HEK293 (cell line): ENCODE data around the gene FADS6.
A peak's percentile ranks its signal among the peaks of the same experiment; 100 is the strongest.

Experiments
- CTCF ChIA-PET: fragments of 350-600 bp; formaldehyde crosslinking; extraction: SDS; loops from one replicate; lab custom pipeline; 2021; ENCODE audit warnings: antibody characterized with exemption; lab: Yijun Ruan, JAX
- POLR2A ChIA-PET: fragments of 300-600 bp; formaldehyde crosslinking; extraction: SDS; loops from one replicate; lab custom pipeline; 2020; ENCODE audit warnings: antibody characterized with exemption, inconsistent platforms; lab: Yijun Ruan, JAX
- H3K27ac ChIP-seq: fragments of 200-500 bp; sonication (Bioruptor generic); 2 replicates; pipeline ENCODE4 v1.5.1; 2014; ENCODE audit warnings: low read depth, low read length, control low read depth, inconsistent platforms; ENCODE audit errors: extremely low read depth
- H3K36me3 ChIP-seq, 2 experiments: fragments of 200-500 bp in 1 of 2; sonication (Bioruptor generic) in 1 of 2; 1 replicate in 1 of 2; 2 replicates in 1 of 2; pipeline ENCODE4 v1.5.1; 2014 to 2017; ENCODE audit warnings: inconsistent platforms in 2 of 2, low read length in 2 of 2; ENCODE audit not compliant: control insufficient read depth in 2 of 2, insufficient read depth in 1 of 2
- H3K4me1 ChIP-seq: fragments of 200-500 bp; sonication (Bioruptor generic); 2 replicates; pipeline ENCODE4 v1.5.1; 2014; ENCODE audit warnings: mild to moderate bottlenecking, low read length, inconsistent platforms; ENCODE audit not compliant: control insufficient read depth, insufficient read depth
- H3K4me3 ChIP-seq: 2 replicates; pipeline ENCODE4 v1.5.1; 2011; ENCODE audit warnings: low read depth, mild to moderate bottlenecking, control low read depth, low read length, moderate library complexity
- H3K9me3 ChIP-seq: fragments of 200-500 bp; sonication (Bioruptor generic); 2 replicates; pipeline ENCODE4 v1.5.1; 2014; ENCODE audit warnings: low read depth, low read length, inconsistent platforms; ENCODE audit not compliant: control insufficient read depth, insufficient read depth
- GLI2 ChIP-seq: fragments of 450-650 bp; formaldehyde crosslinking; IDR thresholded peaks from 2 replicates; pipeline ENCODE4; 2017; ENCODE audit warnings: missing biosample characterization, missing genetic modification characterization, low read depth, borderline replicate concordance
- HOXC10 ChIP-seq: sonication (generic); formaldehyde crosslinking; IDR thresholded peaks from 2 replicates; pipeline ENCODE4 v1.8.1; 2023; ENCODE audit warnings: mild to moderate bottlenecking, missing genetic modification reagents
- SALL2 ChIP-seq: fragments of 450-650 bp; formaldehyde crosslinking; IDR thresholded peaks from 2 replicates; pipeline ENCODE4 v1.5.0; 2017; ENCODE audit warnings: missing biosample characterization, mild to moderate bottlenecking, missing genetic modification characterization, borderline replicate concordance
- ZFHX2 ChIP-seq: fragments of 450-650 bp; formaldehyde crosslinking; conservative IDR thresholded peaks from 2 replicates; pipeline ENCODE4 v1.5.1; 2016; ENCODE audit warnings: missing biosample characterization, missing genetic modification characterization
- ZFP3 ChIP-seq: fragments of 450-650 bp; formaldehyde crosslinking; IDR thresholded peaks from 2 replicates; pipeline ENCODE4 v1.5.1; 2016; ENCODE audit warnings: low read depth, missing biosample characterization, missing genetic modification characterization
- ZNF16 ChIP-seq: fragments of 450-650 bp; formaldehyde crosslinking; IDR thresholded peaks from 2 replicates; pipeline ENCODE4 v1.5.1; 2016; ENCODE audit warnings: low read depth, missing biosample characterization, missing genetic modification characterization
- ZNF2 ChIP-seq: fragments of 450-650 bp; formaldehyde crosslinking; IDR thresholded peaks from 2 replicates; pipeline ENCODE4 v1.5.1; 2016; ENCODE audit warnings: missing biosample characterization, missing genetic modification characterization
- ZNF24 ChIP-seq: fragments of 450-650 bp; formaldehyde crosslinking; IDR thresholded peaks from 2 replicates; pipeline ENCODE4 v1.5.1; 2016; ENCODE audit warnings: missing biosample characterization, missing genetic modification characterization
- ZNF292 ChIP-seq: fragments of 450-650 bp; formaldehyde crosslinking; IDR thresholded peaks from 2 replicates; pipeline ENCODE4 v1.5.1; 2016; ENCODE audit warnings: low read depth, missing biosample characterization, missing genetic modification characterization, borderline replicate concordance
- ZNF335 ChIP-seq: fragments of 450-650 bp; formaldehyde crosslinking; conservative IDR thresholded peaks from 2 replicates; pipeline ENCODE4 v1.5.1; 2016; ENCODE audit warnings: missing biosample characterization, missing genetic modification characterization
- ZNF350 ChIP-seq: fragments of 450-650 bp; formaldehyde crosslinking; IDR thresholded peaks from 2 replicates; pipeline ENCODE4 v1.5.0; 2017; ENCODE audit warnings: missing biosample characterization, mild to moderate bottlenecking, missing genetic modification characterization
- ZNF354C ChIP-seq: fragments of 450-650 bp; formaldehyde crosslinking; IDR thresholded peaks from 2 replicates; pipeline ENCODE4 v1.5.1; 2016; ENCODE audit warnings: missing biosample characterization, missing genetic modification characterization, low read depth, borderline replicate concordance
- ZNF404 ChIP-seq: fragments of 450-650 bp; formaldehyde crosslinking; IDR thresholded peaks from 2 replicates; pipeline ENCODE4 v1.5.1; 2017; ENCODE audit warnings: missing biosample characterization, missing genetic modification characterization
- ZNF433 ChIP-seq: fragments of 450-650 bp; formaldehyde crosslinking; IDR thresholded peaks from 2 replicates; pipeline ENCODE4 v1.5.1; 2016; ENCODE audit warnings: missing biosample characterization, missing genetic modification characterization, low read depth
- ZNF514 ChIP-seq: fragments of 450-650 bp; formaldehyde crosslinking; IDR thresholded peaks from 2 replicates; pipeline ENCODE4 v1.5.1; 2016; ENCODE audit warnings: missing biosample characterization, missing genetic modification characterization
- ZNF626 ChIP-seq: fragments of 450-650 bp; sonication (Bioruptor Pico); formaldehyde crosslinking; IDR thresholded peaks from 2 replicates; pipeline ENCODE4 v1.5.1; 2018; ENCODE audit warnings: missing biosample characterization, missing genetic modification characterization, inconsistent platforms
- ZNF658 ChIP-seq: fragments of 450-650 bp; formaldehyde crosslinking; IDR thresholded peaks from 2 replicates; pipeline ENCODE4; 2016; ENCODE audit warnings: missing biosample characterization, missing genetic modification characterization
- ZNF664 ChIP-seq: fragments of 450-650 bp; formaldehyde crosslinking; IDR thresholded peaks from 2 replicates; pipeline ENCODE4 v1.5.1; 2016; ENCODE audit warnings: missing biosample characterization, missing genetic modification characterization
- ZNF670 ChIP-seq: fragments of 450-650 bp; formaldehyde crosslinking; IDR thresholded peaks from 2 replicates; pipeline ENCODE4 v1.5.1; 2016; ENCODE audit warnings: missing biosample characterization, missing genetic modification characterization, low read depth
- TF ChIP-seq, protein P1 (sequence below): fragments of 450-650 bp; IDR thresholded peaks from 2 replicates; pipeline ENCODE4 v1.5.1; 2018; ENCODE audit warnings: missing biosample characterization, missing genetic modification characterization
- TF ChIP-seq, protein P2 (sequence below): fragments of 450-650 bp; formaldehyde crosslinking; IDR thresholded peaks from 2 replicates; pipeline ENCODE4 v1.5.1; 2017; ENCODE audit warnings: missing biosample characterization, missing genetic modification characterization

Gene FADS6

DNA sequence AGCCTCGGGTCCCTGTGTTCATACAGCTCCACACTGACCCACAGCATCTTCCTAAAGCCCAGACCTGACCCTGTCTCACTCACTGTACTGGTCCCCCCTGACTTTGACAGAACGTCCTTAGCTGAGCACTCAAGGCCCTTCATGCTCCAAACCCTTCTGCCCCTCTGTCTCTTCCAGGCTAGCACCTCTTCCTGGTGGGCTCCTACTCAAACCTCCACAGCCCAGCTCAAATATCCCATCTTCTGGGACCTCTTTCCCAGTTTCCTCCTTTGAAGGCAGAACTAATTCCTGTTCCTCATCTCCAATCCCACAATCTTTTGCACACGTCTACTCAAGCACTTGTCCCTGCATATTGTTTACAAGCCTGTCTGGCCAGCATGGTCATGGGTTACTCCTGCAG is 42.5 kb downstream of the FADS6 start:
- CTCF ChIA-PET, result interaction anchor here (0.7 to 19.0 kb wide), 4 partner anchors 8 to 75 kb away, joined by 3 to 239 read pairs (median 6); partner anchors contain the start of genes GRIN2C and NAT9
- no peaks in the 10 kb centered on the region for H3K9me3 ChIP-seq
- peak; percentile 92 for TF ChIP-seq ZFP3 (tag by site-specific recombination)
- TF ChIP-seq, protein P1, sequence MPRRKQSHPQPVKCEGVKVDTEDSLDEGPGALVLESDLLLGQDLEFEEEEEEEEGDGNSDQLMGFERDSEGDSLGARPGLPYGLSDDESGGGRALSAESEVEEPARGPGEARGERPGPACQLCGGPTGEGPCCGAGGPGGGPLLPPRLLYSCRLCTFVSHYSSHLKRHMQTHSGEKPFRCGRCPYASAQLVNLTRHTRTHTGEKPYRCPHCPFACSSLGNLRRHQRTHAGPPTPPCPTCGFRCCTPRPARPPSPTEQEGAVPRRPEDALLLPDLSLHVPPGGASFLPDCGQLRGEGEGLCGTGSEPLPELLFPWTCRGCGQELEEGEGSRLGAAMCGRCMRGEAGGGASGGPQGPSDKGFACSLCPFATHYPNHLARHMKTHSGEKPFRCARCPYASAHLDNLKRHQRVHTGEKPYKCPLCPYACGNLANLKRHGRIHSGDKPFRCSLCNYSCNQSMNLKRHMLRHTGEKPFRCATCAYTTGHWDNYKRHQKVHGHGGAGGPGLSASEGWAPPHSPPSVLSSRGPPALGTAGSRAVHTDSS (tag by site-specific recombination), result no peak
- TF ChIP-seq, all 188 proteins: peak for 1
- H3K27ac ChIP-seq, result no peak overlapping the region
- H3K4me1 ChIP-seq, result peaks cover 5% of the 10 kb centered on the region; the same call in 1 of the 2 replicates
- no peak overlapping the region for H3K4me3 ChIP-seq
- peaks cover 0 to 2% of the 10 kb centered on the region in 2 experiments; a peak in 1 of 3 replicates for H3K36me3 ChIP-seq
- POLR2A ChIA-PET, result interaction anchor here (1.5 to 1.6 kb wide), 2 partner anchors 22 to 75 kb away, joined by 4 to 6 read pairs; partner anchors contain the start of genes FDXR and NAT9

DNA sequence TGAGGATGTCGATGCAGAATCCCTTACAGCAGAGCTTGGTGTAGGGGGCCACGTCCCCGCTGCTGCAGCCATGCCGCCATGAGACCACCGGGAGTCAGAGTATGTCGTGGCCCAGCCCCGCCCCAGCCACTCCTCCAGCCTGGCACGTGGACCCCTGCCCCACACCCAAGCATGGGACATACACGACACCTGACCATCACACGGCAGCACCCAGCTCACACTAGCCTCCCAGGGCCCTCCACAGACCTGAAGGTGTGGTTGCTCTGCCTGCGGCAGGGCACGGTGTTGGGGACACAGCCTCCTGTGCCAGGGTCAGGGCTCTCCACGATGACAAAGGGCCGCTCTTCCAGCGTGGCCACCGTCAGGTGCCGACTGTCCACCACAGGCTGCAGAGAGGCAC is 43.1 kb downstream of the FADS6 start:
- ChIA-PET POLR2A (interaction anchor here (1.5 to 1.6 kb wide), 2 partner anchors 23 to 74 kb away, joined by 4 to 6 read pairs; partner anchors contain the start of genes FDXR and NAT9), CTCF (interaction anchor here (0.6 to 19.0 kb wide), 4 partner anchors 7 to 60 kb away, joined by 3 to 239 read pairs (median 5); partner anchors contain the start of gene GRIN2C)
- no peak overlapping the region for H3K27ac ChIP-seq
- TF ChIP-seq ZNF16 (tag by site-specific recombination), result no peak
- no peak for TF ChIP-seq ZNF335 (tag by site-specific recombination)
- TF ChIP-seq, all 188 proteins: peak for 0
- Histone ChIP-seq H3K9me3 (no peaks in the 10 kb centered on the region), H3K4me3 (no peak overlapping the region), H3K4me1 (peaks cover 5% of the 10 kb centered on the region; the same call in 1 of the 2 replicates), H3K36me3 (peaks cover 0 to 2% of the 10 kb centered on the region in 2 experiments; a peak in 1 of 3 replicates)

DNA sequence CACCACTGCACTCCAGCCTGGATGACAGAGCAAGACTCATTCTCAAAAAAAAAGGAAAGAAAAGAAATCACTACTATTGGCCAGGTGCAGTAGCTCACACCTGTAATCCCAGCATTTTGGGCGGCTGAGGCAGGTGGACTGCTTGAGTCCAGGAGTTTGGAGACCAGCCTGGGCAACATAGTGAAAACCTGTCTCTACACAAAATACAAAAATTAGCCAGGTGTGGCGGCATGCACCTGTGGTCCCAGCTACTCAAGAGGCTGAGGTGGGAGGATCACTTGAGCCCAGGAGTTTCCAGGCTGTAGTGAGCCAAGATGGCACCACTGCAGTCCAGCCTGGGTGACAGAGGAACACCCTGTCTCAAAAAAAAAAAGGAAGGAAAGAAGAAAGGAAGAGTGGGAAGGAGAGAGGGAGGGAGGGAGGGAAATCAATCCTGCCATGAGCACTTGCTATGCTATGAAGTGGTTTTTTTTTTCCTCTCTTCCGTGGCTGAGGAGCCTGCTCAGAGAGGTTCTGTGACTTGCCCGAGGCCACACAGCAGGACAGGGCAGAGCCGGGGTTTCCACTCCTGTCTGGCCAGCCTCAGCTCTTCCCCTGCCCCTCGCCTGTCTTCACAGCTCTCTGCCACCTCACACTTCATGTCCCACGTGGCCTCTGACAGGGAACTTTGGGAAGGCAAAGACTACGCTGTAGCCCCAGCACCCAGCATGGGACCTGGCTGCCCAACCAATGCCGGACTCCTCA is 44.6 kb downstream of the FADS6 start:
- ChIA-PET POLR2A (no interaction called here), CTCF (interaction anchor here (0.6 to 19.0 kb wide), 3 partner anchors 14 to 58 kb away, joined by 3 to 239 read pairs (median 4); partner anchors contain the start of gene GRIN2C)
- no peak overlapping the region for H3K4me3 ChIP-seq
- no peak overlapping the region for H3K27ac ChIP-seq
- H3K36me3 ChIP-seq, result peaks cover 0 to 2% of the 10 kb centered on the region in 2 experiments; a peak in 1 of 3 replicates
- no peaks in the 10 kb centered on the region for H3K9me3 ChIP-seq
- no peak for TF ChIP-seq GLI2
- TF ChIP-seq, protein P2, sequence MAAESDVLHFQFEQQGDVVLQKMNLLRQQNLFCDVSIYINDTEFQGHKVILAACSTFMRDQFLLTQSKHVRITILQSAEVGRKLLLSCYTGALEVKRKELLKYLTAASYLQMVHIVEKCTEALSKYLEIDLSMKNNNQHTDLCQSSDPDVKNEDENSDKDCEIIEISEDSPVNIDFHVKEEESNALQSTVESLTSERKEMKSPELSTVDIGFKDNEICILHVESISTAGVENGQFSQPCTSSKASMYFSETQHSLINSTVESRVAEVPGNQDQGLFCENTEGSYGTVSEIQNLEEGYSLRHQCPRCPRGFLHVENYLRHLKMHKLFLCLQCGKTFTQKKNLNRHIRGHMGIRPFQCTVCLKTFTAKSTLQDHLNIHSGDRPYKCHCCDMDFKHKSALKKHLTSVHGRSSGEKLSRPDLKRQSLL (tag by site-specific recombination), result no peak
- TF ChIP-seq HOXC10, result no peak
- no peak for TF ChIP-seq SALL2 (tag by site-specific recombination)
- no peak for TF ChIP-seq ZFHX2
- no peak for TF ChIP-seq ZNF350 (tag by site-specific recombination)
- TF ChIP-seq ZNF670, result no peak
- TF ChIP-seq ZNF354C (tag by site-specific recombination), result no peak
- TF ChIP-seq ZNF404 (tag by site-specific recombination), result no peak
- no peak for TF ChIP-seq ZNF658 (tag by site-specific recombination)
- TF ChIP-seq ZNF2 (tag by site-specific recombination), result no peak
- TF ChIP-seq ZNF24, result no peak
- TF ChIP-seq ZNF514 (tag by site-specific recombination), result no peak
- no peak for TF ChIP-seq ZNF292 (tag by site-specific recombination)
- TF ChIP-seq ZNF626 (tag by site-specific recombination), result no peak
- TF ChIP-seq ZNF433 (tag by site-specific recombination), result no peak
- TF ChIP-seq ZNF664, result no peak
- H3K4me1 ChIP-seq, result peaks cover 5% of the 10 kb centered on the region; the same call in 1 of the 2 replicates
